ENCODE results near the gene TSPAN18.

DNA sequence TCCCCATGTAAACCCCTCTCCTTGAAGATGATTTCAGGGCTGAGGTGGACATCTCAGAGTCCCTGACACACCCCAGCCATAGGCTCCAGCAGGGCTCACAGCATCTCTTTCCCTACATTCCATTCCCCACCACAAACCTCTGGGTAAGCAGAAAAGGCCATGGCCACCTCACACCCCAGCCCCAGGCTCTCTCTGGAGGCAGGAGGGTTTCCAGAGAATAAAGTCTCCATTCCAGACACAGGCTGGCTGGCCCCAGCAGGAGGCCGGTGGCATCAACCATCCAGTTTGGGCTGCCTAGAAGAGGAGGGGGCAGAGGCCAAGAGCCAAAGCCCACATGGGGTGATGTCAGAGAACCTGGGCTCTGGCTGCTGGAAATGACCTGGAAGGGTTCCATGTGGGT, 162.5 kb downstream of the TSPAN18 start:
- TF ChIP-seq EZH2phosphoT487 (IDR thresholded peaks at IDR 0.05; ENCODE audit: borderline replicate concordance): no peak
- TF ChIP-seq, protein P1, sequence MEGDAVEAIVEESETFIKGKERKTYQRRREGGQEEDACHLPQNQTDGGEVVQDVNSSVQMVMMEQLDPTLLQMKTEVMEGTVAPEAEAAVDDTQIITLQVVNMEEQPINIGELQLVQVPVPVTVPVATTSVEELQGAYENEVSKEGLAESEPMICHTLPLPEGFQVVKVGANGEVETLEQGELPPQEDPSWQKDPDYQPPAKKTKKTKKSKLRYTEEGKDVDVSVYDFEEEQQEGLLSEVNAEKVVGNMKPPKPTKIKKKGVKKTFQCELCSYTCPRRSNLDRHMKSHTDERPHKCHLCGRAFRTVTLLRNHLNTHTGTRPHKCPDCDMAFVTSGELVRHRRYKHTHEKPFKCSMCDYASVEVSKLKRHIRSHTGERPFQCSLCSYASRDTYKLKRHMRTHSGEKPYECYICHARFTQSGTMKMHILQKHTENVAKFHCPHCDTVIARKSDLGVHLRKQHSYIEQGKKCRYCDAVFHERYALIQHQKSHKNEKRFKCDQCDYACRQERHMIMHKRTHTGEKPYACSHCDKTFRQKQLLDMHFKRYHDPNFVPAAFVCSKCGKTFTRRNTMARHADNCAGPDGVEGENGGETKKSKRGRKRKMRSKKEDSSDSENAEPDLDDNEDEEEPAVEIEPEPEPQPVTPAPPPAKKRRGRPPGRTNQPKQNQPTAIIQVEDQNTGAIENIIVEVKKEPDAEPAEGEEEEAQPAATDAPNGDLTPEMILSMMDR (conservative IDR thresholded peaks at IDR 0.05; ENCODE audit: low read length): no peak
